ENCODE results near the gene ZNRF2. TPM values are rescaled to one million over a fixed set of nuclear protein-coding genes. Genes with fewer than 3 reads are reported as not detected.
"Not testable (repeated sequence)": the region's sequence is repeated elsewhere in the genome, so short reads cannot be mapped to it uniquely, and the experiment has no call there.

The ZNRF2 gene
- total RNA-seq, 1 donor, result 6.5 TPM

DNA sequence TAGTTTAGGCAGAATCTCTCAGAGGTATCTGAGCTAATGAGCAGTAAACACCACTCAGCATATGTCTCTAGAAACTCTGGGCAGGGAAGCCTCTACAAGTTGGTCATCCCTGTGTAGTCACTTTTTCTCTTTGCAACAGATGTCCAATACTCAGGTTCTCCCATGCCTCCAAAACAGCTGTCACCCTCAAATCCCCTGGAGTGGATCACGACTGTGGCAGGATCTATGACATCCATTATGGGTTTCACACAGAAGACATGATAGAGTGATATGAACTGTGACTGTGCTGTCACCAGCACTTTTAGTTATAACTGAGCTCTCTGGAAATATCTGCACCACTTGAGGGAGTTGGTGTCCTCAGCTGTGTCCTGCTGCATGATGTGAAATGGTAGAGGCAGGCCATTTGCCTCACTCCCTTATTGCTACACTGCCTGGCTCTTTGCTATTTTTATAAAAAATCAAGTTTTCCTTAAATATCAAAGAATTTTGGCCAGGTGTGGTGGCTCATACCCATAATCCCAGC lies 24.1 kb upstream of the ZNRF2 start:
- no peak overlapping the region for H3K4me3 ChIP-seq (ENCODE audit: low read depth, low read length)
- TF ChIP-seq, protein P1, sequence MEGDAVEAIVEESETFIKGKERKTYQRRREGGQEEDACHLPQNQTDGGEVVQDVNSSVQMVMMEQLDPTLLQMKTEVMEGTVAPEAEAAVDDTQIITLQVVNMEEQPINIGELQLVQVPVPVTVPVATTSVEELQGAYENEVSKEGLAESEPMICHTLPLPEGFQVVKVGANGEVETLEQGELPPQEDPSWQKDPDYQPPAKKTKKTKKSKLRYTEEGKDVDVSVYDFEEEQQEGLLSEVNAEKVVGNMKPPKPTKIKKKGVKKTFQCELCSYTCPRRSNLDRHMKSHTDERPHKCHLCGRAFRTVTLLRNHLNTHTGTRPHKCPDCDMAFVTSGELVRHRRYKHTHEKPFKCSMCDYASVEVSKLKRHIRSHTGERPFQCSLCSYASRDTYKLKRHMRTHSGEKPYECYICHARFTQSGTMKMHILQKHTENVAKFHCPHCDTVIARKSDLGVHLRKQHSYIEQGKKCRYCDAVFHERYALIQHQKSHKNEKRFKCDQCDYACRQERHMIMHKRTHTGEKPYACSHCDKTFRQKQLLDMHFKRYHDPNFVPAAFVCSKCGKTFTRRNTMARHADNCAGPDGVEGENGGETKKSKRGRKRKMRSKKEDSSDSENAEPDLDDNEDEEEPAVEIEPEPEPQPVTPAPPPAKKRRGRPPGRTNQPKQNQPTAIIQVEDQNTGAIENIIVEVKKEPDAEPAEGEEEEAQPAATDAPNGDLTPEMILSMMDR (IDR thresholded peaks at IDR 0.05; ENCODE audit: insufficient read depth, low read depth, low read length), result no peak
- no peak for DNase-seq (ENCODE audit: low read depth)

DNA sequence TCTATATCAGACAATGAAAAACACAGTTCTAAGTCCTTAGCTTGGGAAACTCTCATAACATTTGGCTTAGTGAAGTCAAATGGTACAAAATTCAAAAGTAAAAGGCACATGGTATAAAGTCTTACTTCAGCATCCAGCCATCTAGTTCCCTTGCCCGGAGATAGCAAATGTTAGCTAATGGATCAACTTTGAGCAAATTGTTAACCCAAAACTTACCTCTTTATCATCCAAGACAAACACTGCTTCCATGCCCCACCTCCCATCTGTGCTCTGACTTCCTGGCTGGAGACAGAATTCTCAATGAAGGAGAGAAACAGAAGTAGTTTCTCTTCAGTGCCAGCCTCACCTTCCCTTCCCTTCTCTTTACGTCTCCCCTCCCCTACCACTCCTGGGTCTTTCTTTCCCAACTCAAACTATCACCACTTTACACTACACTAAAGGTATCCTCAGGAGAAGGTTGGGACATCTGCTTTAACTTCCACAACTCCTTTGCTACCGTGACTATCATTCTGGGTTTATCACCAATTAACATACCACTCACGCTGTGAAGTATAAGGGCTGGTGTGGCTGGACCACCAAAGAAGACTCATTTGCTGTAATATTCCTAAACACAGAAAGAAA lies 21.2 kb upstream of the ZNRF2 start:
- H3K4me3 ChIP-seq (ENCODE audit: low read depth, low read length), result no peak overlapping the region
- DNase-seq (ENCODE audit: low read depth), result no peak
- TF ChIP-seq, protein P1 (IDR thresholded peaks at IDR 0.05; ENCODE audit: insufficient read depth, low read depth, low read length), result no peak

DNA sequence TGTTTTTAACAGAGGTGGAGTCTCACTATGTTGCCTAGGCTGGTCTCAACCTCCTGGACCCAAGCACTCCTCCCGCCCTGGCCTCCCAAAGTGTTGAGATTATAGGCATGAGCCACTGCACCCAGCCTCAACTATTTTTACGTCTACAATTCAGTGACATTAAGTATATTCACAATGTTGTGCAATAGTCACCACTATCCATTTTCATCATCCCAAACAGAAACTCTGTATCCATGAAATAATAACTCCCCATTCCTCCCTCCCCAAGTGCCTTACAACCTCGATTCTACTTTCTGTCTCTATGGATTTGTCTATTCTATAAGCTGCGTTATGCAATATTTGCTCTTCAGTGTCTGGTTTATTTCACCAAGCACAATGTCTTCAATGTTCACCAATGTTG lies 20.3 kb upstream of the ZNRF2 start:
- H3K4me3 ChIP-seq (ENCODE audit: low read depth, low read length), result no peak overlapping the region
- TF ChIP-seq, protein P1 (IDR thresholded peaks at IDR 0.05; ENCODE audit: insufficient read depth, low read depth, low read length), result no peak
- DNase-seq (ENCODE audit: low read depth), result no peak

DNA sequence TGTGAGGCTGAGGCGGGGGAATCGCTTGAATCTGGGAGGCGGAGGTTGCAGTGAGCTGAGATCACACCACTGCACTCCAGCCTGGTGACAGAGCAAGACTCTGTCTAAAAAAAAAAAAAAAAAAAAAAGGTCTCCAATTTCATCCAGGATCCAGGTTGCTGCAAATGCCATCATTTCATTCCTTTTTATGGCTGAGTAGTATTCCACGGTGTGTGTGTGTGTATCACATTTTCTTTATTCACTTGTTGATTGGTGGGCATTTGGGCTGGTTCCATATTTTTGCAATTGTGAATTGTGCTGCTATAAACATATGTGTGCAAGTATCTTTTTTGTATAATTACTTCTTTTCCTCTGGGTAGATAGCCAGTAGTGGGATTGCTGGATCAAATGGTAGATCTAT lies 19.2 kb upstream of the ZNRF2 start:
- H3K4me3 ChIP-seq (ENCODE audit: low read depth, low read length); DNase-seq (ENCODE audit: low read depth): not testable (repeated sequence)

DNA sequence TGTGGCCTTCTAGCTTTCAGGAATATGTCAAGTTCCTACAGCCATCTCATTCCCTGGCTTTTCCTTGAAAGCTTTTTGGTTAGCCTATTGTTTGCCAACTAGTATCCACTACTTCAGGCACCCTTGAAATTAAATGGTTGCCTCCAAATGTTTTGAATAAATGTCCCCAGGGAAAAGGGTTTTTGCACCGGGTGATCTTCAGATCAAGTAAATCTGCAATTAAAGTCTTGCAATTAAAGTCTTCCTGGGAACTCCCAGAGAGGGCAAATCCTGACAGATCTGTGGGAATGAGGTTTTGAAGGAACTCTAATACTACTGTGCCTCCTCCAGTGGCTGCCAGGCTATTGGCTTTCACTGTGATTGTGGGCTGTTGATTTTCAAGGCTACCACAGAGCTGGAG lies 17.7 kb upstream of the ZNRF2 start:
- TF ChIP-seq, protein P1 (IDR thresholded peaks at IDR 0.05; ENCODE audit: insufficient read depth, low read depth, low read length), result no peak
- DNase-seq (ENCODE audit: low read depth), result no peak
- H3K4me3 ChIP-seq (ENCODE audit: low read depth, low read length), result no peak overlapping the region

DNA sequence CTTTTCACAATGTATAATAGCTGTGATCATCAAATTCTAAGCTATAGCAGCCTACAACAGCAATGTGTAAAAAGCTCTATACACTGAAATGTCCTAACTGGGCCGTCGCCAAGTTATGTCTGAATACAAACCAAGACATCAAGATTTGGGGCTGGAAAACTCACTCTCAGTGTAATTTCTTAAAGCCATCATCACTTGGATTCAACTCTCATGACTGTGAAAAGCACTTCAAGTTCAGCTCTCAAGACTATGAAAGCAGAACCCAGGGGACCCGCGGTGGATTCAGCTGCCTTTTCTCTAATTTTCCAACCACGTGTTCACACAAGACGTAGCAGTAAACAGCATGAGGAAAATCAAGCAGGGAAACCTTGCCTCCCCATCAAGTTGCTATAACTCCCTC lies 15.8 kb upstream of the ZNRF2 start:
- DNase-seq (ENCODE audit: low read depth), result no peak
- no peak overlapping the region for H3K4me3 ChIP-seq (ENCODE audit: low read depth, low read length)
- TF ChIP-seq, protein P1 (IDR thresholded peaks at IDR 0.05; ENCODE audit: insufficient read depth, low read depth, low read length), result no peak

DNA sequence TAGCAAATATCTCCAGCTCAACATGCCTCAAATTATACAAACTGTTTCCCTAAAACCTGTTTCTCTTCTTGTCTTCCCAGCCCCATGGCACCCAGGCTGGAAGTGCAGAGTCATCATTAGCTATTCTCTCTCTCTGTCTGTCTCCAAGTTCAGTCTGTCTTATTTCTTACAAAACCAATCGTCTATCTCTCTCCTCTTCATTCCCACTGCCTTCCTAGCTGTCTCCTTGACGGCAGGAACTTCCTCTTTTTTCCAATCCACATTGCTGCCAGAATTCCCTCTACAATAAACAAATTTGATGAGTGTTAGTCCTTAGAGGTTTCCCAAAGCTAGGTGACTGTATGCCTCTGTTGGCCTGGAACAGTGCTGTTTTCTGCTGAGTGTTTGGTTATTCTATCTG lies 14.9 kb upstream of the ZNRF2 start:
- no peak overlapping the region for H3K4me3 ChIP-seq (ENCODE audit: low read depth, low read length)
- TF ChIP-seq, protein P1 (IDR thresholded peaks at IDR 0.05; ENCODE audit: insufficient read depth, low read depth, low read length), result no peak
- DNase-seq (ENCODE audit: low read depth), result no peak

Measured in fibroblast of villous mesenchyme (primary cell).